Heart left ventricle (tissue), 16 donors: Measurements from ENCODE around the gene RLN3. TPM values are rescaled to one million over a fixed set of nuclear protein-coding genes. Genes with fewer than 3 reads are reported as not detected.

Experiments used
- ATAC-seq, 4 donors: fragments of 200-7000 bp; cut with Tn5 transposase; one replicate each; pipeline ENCODE4 v1.9.1; 2020 to 2022; ENCODE audit warnings: moderate library complexity in 4 of 4, mild to moderate bottlenecking in 3 of 4, moderate number of reproducible peaks in 1 of 4
- DNase-seq, 5 donors: peaks; one replicate each; pipeline ENCODE4 v3.0.0-alpha.2; 2020
- H3K27ac ChIP-seq, 12 donors: fragments of 200-600 bp; sonication (generic) in 4 of 12; one replicate each; pipeline versions ENCODE4 v1.5.0 to v1.8.0; 2016 to 2022; ENCODE audit warnings: mild to moderate bottlenecking in 2 of 12
- H3K27me3 ChIP-seq, 9 donors: fragments of 200-600 bp; sonication (generic) in 2 of 9; one replicate each; pipeline versions ENCODE4 v1.5.1 to v1.8.0; 2016 to 2022; ENCODE audit warnings: mild to moderate bottlenecking in 3 of 9
- H3K36me3 ChIP-seq, 9 donors: fragments of 200-600 bp; sonication (generic) in 2 of 9; one replicate each; pipeline versions ENCODE4 v1.5.0 to v1.8.0; 2018 to 2022; ENCODE audit warnings: mild to moderate bottlenecking in 2 of 9
- H3K4me1 ChIP-seq, 12 donors: fragments of 200-600 bp; sonication (generic) in 4 of 12; one replicate each; pipeline versions ENCODE4 v1.5.0 to v1.8.0; 2016 to 2022; ENCODE audit warnings: mild to moderate bottlenecking in 3 of 12
- H3K4me3 ChIP-seq, 12 donors: fragments of 200-600 bp; sonication (generic) in 4 of 12; one replicate each; pipeline versions ENCODE4 v1.5.0 to v1.8.0; 2017 to 2022; ENCODE audit warnings: mild to moderate bottlenecking in 9 of 12, moderate library complexity in 4 of 12
- H3K9me3 ChIP-seq, 12 donors: fragments of 200-600 bp; sonication (generic) in 4 of 12; one replicate each; pipeline versions ENCODE4 v1.5.0 to v1.8.0; 2016 to 2022; ENCODE audit warnings: mild to moderate bottlenecking in 1 of 12
- CTCF ChIP-seq, 12 donors: fragments of 200-600 bp; sonication (generic) in 4 of 12; IDR thresholded peaks; one replicate each; pipeline versions ENCODE4 v1.5.0 to v1.8.0; 2018 to 2022; ENCODE audit warnings: antibody characterized with exemption in 12 of 12, mild to moderate bottlenecking in 5 of 12
- POLR2A ChIP-seq, 2 donors: fragments of 450-650 bp; IDR thresholded peaks; one replicate each; pipeline ENCODE4 v1.6.1; 2017; ENCODE audit warnings: antibody characterized with exemption in 2 of 2, mild to moderate bottlenecking in 2 of 2, moderate library complexity in 2 of 2
- WGBS, 4 donors: extraction: QIAGEN DNeasy Blood & Tissue Kit in 2 of 4; methylation state at CpG; one replicate each; pipeline versions ENCODE4 v1.1.5 to v1.1.7; 2013 to 2018; 5-methylcytosine and 5-hydroxymethylcytosine counted together
- intact Hi-C, 10 donors: fragments of 100-400 bp; cut with DNase I; formaldehyde crosslinking; loops; one replicate each; pipeline versions ENCODE4 v1.11.1 to v1.14.2; 2022
- polyA plus RNA-seq, 2 donors: library from polyadenylated mRNA; stranded (reverse); fragments of 200-250 nt; gene quantifications; one replicate each; pipeline ENCODE4 v1.2.3, GENCODE V29; 2013
- total RNA-seq, 9 donors: library from RNA; depleted of rRNA in 2 of 9; stranded (reverse); fragments of >200 nt in 2 of 9; fragmentation: NEBNext Ultra II Directional in 3 of 9; extraction: Animal tissue kit (Norgen Biotek cat#: 25700) in 3 of 9; gene quantifications; one replicate each; pipeline versions ENCODE4 v1.1.0 to v1.2.4, GENCODE V29; 2016 to 2023
- donor health status: ischemic (EF 13 %, LVEDD 7.1; RV severe dilation, severe dysfunction).
- donor health status: healthy with polysubstance abuse.
- donor health status: DM: no; HTN: yes; CAD: no.
- donor health status: DM: no; HTN: no; CAD: no.
- donor health status: ischemic (EF 25% LVEDD 6.9; RV normal size, moderate dysfunction).
- donor health status: ischemic (EF 25% LVEDD 5.7; RV mildly dilated, moderate dysfunction).
- donor health status: healthy.
- donor health status: DM: yes; HTN: yes; CAD: no.
- donor health status: ischemic (EF 35%, LVEDD 5.7; RV mildly dilated, moderate dysfunction).
- donor health status: nonischemic (EF 11% LVEDD 7.7; RV severe dilation, severe dysfunction).
- donor health status: DM: yes; HTN: yes; CAD: no.
- donor health status: PGD.
- donor health status: ischemic (EF 29% LVEDD 5.4; RV normal size, mild dysfunction).
- donor health status: nonischemic (EF 23%, LVEDD 6.1; RV moderate dilation, normal function).

The RLN3 gene
- total and polyA plus RNA-seq, 11 donors, result not detected

- H3K4me3 ChIP-seq, result no peak overlapping the region
- peaks cover 0 to 18% (median 2%) of the 10 kb centered on the region in 12 donors for H3K4me1 ChIP-seq
- intact Hi-C loops, result loop anchor here in 2 of 10 donors (5.0 to 10.0 kb wide), 2 partner anchors 170 to 172 kb away; no protein-coding TSS in a partner anchor
- no peak for DNase-seq
- peaks cover 0 to 24% (median 0%) of the 10 kb centered on the region in 9 donors for H3K36me3 ChIP-seq
- TF ChIP-seq CTCF (IDR thresholded peaks at IDR 0.05) (no peak), POLR2A (IDR thresholded peaks at IDR 0.05) (no peak)
- ATAC-seq, result no peak
- peaks cover 0 to 9% (median 0%) of the 10 kb centered on the region in 12 donors for H3K9me3 ChIP-seq
- WGBS, 4 donors, result 58 to 65% (median 63%) methylated on average over 11 of the region's 11 CpGs
- H3K27ac ChIP-seq, result no peak overlapping the region
- H3K27me3 ChIP-seq, result peaks cover 3 to 21% (median 13%) of the 10 kb centered on the region in 9 donors
Measured at GRCh38 chr19:14054721-14055120, 26.8 kb downstream of the RLN3 start.

GRCh38 chr19:14055396-14055795, 27.4 kb downstream of the RLN3 start:
- TF ChIP-seq CTCF (IDR thresholded peaks at IDR 0.05), result no peak
- no peak for TF ChIP-seq POLR2A (IDR thresholded peaks at IDR 0.05)
- DNase-seq, result no peak
- H3K9me3 ChIP-seq, result peaks cover 0 to 9% (median 0%) of the 10 kb centered on the region in 12 donors
- peaks cover 0 to 18% (median 2%) of the 10 kb centered on the region in 12 donors for H3K4me1 ChIP-seq
- intact Hi-C loops, result loop anchor here in 1 of 10 donors (10.0 kb wide), 1 partner anchor 171 kb away; no protein-coding TSS in a partner anchor
- ATAC-seq, result no peak
- peaks cover 5 to 27% (median 20%) of the 10 kb centered on the region in 9 donors for H3K27me3 ChIP-seq
- 88 to 92% (median 91%) methylated on average over 3 of the region's 3 CpGs for WGBS, 4 donors
- peaks cover 0 to 18% (median 0%) of the 10 kb centered on the region in 9 donors for H3K36me3 ChIP-seq
- no peak overlapping the region for H3K4me3 ChIP-seq
- no peak overlapping the region for H3K27ac ChIP-seq

GRCh38 chr19:14056069-14056666, 28.2 kb downstream of the RLN3 start:
- Histone ChIP-seq H3K4me3 (no peak overlapping the region), H3K4me1 (peaks cover 0 to 18% (median 2%) of the 10 kb centered on the region in 12 donors), H3K9me3 (peaks cover 0 to 9% (median 0%) of the 10 kb centered on the region in 12 donors), H3K36me3 (peaks cover 0 to 10% (median 0%) of the 10 kb centered on the region in 9 donors), H3K27ac (no peak overlapping the region), H3K27me3 (peaks cover 5 to 31% (median 28%) of the 10 kb centered on the region in 9 donors)
- intact Hi-C loops, result loop anchor here in 1 of 10 donors (10.0 kb wide), 1 partner anchor 171 kb away; no protein-coding TSS in a partner anchor
- WGBS, 4 donors, result 89 to 96% (median 95%) methylated on average over 7 to 10 of the region's 10 CpGs
- no peak for DNase-seq
- TF ChIP-seq POLR2A (IDR thresholded peaks at IDR 0.05) (no peak), CTCF (IDR thresholded peaks at IDR 0.05) (no peak)
- ATAC-seq, result no peak

GRCh38 chr19:14056741-14057356, 28.9 kb downstream of the RLN3 start:
- H3K27ac ChIP-seq, result no peak overlapping the region
- peaks cover 0 to 9% (median 0%) of the 10 kb centered on the region in 9 donors for H3K36me3 ChIP-seq
- no peak for TF ChIP-seq CTCF (IDR thresholded peaks at IDR 0.05)
- no peak for TF ChIP-seq POLR2A (IDR thresholded peaks at IDR 0.05)
- 23 to 35% (median 26%) methylated on average over 16 to 19 of the region's 19 CpGs for WGBS, 4 donors
- intact Hi-C loops, result loop anchor here in 1 of 10 donors (10.0 kb wide), 1 partner anchor 172 kb away; no protein-coding TSS in a partner anchor
- peaks cover 0 to 9% (median 0%) of the 10 kb centered on the region in 12 donors for H3K9me3 ChIP-seq
- ATAC-seq (no peak), DNase-seq (no peak)
- H3K4me3 ChIP-seq, result peak overlapping the region in 10 of 12 donors; percentile 28 to 54 (median 44)
- H3K4me1 ChIP-seq, result peaks cover 0 to 18% (median 2%) of the 10 kb centered on the region in 12 donors
- peaks cover 5 to 34% (median 28%) of the 10 kb centered on the region in 9 donors for H3K27me3 ChIP-seq
